ENCODE data around the gene PHACTR3.

PHACTR3 gene

GRCh38 chr20:59602546-59603080, 1.7 kb upstream of the PHACTR3 start:
- no peaks in the 10 kb centered on the region for H3K36me3 ChIP-seq (ENCODE audit: control insufficient read depth, insufficient read depth, low read length)
- H3K9me3 ChIP-seq (ENCODE audit: control insufficient read depth, low read length): no peaks in the 10 kb centered on the region
- H3K27me3 ChIP-seq (ENCODE audit: control insufficient read depth, insufficient read depth, low read length): peaks cover 43% of the 10 kb centered on the region
- no peaks in the 10 kb centered on the region for H3K4me1 ChIP-seq (ENCODE audit: control insufficient read depth, insufficient read depth, low read length)
- no peak overlapping the region for H3K9ac ChIP-seq (ENCODE audit: low read length)
- H3K4me3 ChIP-seq (ENCODE audit: low read length): no peak overlapping the region

- Histone ChIP-seq H3K9ac (ENCODE audit: low read length) (no peak overlapping the region), H3K27me3 (ENCODE audit: control insufficient read depth, insufficient read depth, low read length) (peaks cover 44% of the 10 kb centered on the region), H3K4me3 (ENCODE audit: low read length) (no peak overlapping the region)
Observed at GRCh38 chr20:59603176-59603575, 1.2 kb upstream of the PHACTR3 start.

DNA sequence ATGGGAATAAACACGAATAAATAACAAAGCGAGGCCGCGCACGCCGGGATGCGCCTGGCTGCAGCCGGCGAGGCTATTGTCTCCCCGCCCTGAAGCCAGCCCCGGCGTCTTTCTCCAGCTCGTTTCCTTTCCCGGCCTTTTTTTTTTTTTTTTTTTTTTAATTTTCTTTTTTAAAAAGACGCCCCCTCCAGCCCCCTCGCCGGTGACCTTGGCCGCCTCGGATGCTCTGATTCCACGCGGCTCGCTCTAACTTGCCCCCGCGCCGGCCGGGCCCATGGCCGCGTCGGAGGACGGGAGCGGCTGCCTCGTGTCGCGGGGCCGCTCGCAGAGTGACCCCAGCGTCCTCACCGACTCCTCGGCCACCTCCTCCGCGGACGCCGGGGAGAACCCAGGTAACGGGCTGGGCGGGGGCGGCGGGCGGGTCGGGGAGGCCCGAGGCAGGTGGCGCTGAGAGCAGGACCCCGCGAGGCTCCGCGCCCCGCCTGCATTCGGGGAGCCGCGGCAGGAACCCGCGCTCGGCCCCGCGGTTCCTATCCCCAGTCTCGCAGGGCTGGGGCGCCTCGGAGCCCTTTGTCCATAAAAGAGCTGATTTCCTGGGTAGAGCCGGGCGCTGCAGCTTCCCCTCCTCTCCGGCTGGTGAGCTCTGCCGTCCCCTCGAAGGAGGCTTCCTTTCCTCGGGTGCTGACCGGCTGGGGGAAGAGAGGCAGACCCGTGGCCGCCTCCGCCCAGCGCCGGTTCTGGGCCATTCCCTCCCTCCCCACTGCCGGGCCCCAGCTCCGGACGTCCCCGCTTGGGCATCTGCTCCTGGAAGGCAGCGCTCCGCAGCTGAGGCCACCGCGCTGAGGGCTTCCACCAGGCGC, 631 bp downstream of the PHACTR3 start:
- peaks cover 51% of the 10 kb centered on the region for H3K27me3 ChIP-seq (ENCODE audit: control insufficient read depth, insufficient read depth, low read length)
- no peaks in the 10 kb centered on the region for H3K36me3 ChIP-seq (ENCODE audit: control insufficient read depth, insufficient read depth, low read length)
- H3K9ac ChIP-seq (ENCODE audit: low read length): no peak overlapping the region
- H3K4me3 ChIP-seq (ENCODE audit: low read length): no peak overlapping the region
- H3K4me1 ChIP-seq (ENCODE audit: control insufficient read depth, insufficient read depth, low read length): no peaks in the 10 kb centered on the region
- no peaks in the 10 kb centered on the region for H3K9me3 ChIP-seq (ENCODE audit: control insufficient read depth, low read length)

More at GRCh38 chr20:59603176-59603575, 1.2 kb upstream of the PHACTR3 start:
- no peaks in the 10 kb centered on the region for H3K9me3 ChIP-seq (ENCODE audit: control insufficient read depth, low read length)
- no peaks in the 10 kb centered on the region for H3K4me1 ChIP-seq (ENCODE audit: control insufficient read depth, insufficient read depth, low read length)
- H3K36me3 ChIP-seq (ENCODE audit: control insufficient read depth, insufficient read depth, low read length): no peaks in the 10 kb centered on the region

- no peak overlapping the region for H3K4me3 ChIP-seq (ENCODE audit: low read length)
- peaks cover 51% of the 10 kb centered on the region for H3K27me3 ChIP-seq (ENCODE audit: control insufficient read depth, insufficient read depth, low read length)
- H3K9me3 ChIP-seq (ENCODE audit: control insufficient read depth, low read length): no peaks in the 10 kb centered on the region
- no peaks in the 10 kb centered on the region for H3K4me1 ChIP-seq (ENCODE audit: control insufficient read depth, insufficient read depth, low read length)
- no peak overlapping the region for H3K9ac ChIP-seq (ENCODE audit: low read length)
- H3K36me3 ChIP-seq (ENCODE audit: control insufficient read depth, insufficient read depth, low read length): no peaks in the 10 kb centered on the region
Observed at GRCh38 chr20:59605601-59606364, 1.4 kb downstream of the PHACTR3 start.

DNA sequence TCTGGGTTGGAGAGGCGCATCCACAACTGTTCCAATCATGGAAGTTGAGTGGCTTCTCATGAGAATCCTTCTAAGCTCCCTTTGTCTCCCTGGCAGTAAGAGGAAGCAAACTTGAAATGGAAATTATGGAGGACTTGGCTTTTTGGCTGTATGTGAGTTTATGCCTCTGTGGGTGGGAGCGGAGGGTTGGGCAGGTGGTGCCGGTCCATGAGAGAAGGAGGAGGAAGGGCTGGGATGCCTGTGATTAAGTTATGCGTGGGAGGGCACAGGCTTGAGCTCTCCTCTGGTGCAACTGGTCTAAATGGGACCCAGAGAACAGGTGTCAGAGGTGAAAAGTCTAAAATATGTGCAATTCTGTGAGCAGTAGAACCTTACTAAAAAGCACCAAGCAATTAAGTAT, 2.2 kb downstream of the PHACTR3 start:
- Histone ChIP-seq H3K9me3 (ENCODE audit: control insufficient read depth, low read length) (no peaks in the 10 kb centered on the region), H3K9ac (ENCODE audit: low read length) (no peak overlapping the region), H3K4me3 (ENCODE audit: low read length) (no peak overlapping the region), H3K4me1 (ENCODE audit: control insufficient read depth, insufficient read depth, low read length) (no peaks in the 10 kb centered on the region), H3K36me3 (ENCODE audit: control insufficient read depth, insufficient read depth, low read length) (no peaks in the 10 kb centered on the region), H3K27me3 (ENCODE audit: control insufficient read depth, insufficient read depth, low read length) (peaks cover 51% of the 10 kb centered on the region)

GRCh38 chr20:59608396-59608795, 4.1 kb downstream of the PHACTR3 start:
- no peak overlapping the region for H3K9ac ChIP-seq (ENCODE audit: low read length)
- no peaks in the 10 kb centered on the region for H3K4me1 ChIP-seq (ENCODE audit: control insufficient read depth, insufficient read depth, low read length)
- no peaks in the 10 kb centered on the region for H3K36me3 ChIP-seq (ENCODE audit: control insufficient read depth, insufficient read depth, low read length)
- peaks cover 40% of the 10 kb centered on the region for H3K27me3 ChIP-seq (ENCODE audit: control insufficient read depth, insufficient read depth, low read length)
- no peaks in the 10 kb centered on the region for H3K9me3 ChIP-seq (ENCODE audit: control insufficient read depth, low read length)
- H3K4me3 ChIP-seq (ENCODE audit: low read length): no peak overlapping the region

- Histone ChIP-seq H3K9me3 (ENCODE audit: control insufficient read depth, low read length) (no peaks in the 10 kb centered on the region), H3K27me3 (ENCODE audit: control insufficient read depth, insufficient read depth, low read length) (peaks cover 36% of the 10 kb centered on the region), H3K9ac (ENCODE audit: low read length) (no peak overlapping the region), H3K4me1 (ENCODE audit: control insufficient read depth, insufficient read depth, low read length) (no peaks in the 10 kb centered on the region), H3K36me3 (ENCODE audit: control insufficient read depth, insufficient read depth, low read length) (no peaks in the 10 kb centered on the region), H3K4me3 (ENCODE audit: low read length) (no peak overlapping the region)
Observed at GRCh38 chr20:59608871-59609270, 4.5 kb downstream of the PHACTR3 start.

- H3K36me3 ChIP-seq (ENCODE audit: control insufficient read depth, insufficient read depth, low read length): no peaks in the 10 kb centered on the region
- no peaks in the 10 kb centered on the region for H3K4me1 ChIP-seq (ENCODE audit: control insufficient read depth, insufficient read depth, low read length)
- no peak overlapping the region for H3K4me3 ChIP-seq (ENCODE audit: low read length)
- no peaks in the 10 kb centered on the region for H3K9me3 ChIP-seq (ENCODE audit: control insufficient read depth, low read length)
- no peak overlapping the region for H3K9ac ChIP-seq (ENCODE audit: low read length)
- peaks cover 21% of the 10 kb centered on the region for H3K27me3 ChIP-seq (ENCODE audit: control insufficient read depth, insufficient read depth, low read length)
Observed at GRCh38 chr20:59611286-59611685, 6.9 kb downstream of the PHACTR3 start.

- no peaks in the 10 kb centered on the region for H3K36me3 ChIP-seq (ENCODE audit: control insufficient read depth, insufficient read depth, low read length)
- H3K4me1 ChIP-seq (ENCODE audit: control insufficient read depth, insufficient read depth, low read length): no peaks in the 10 kb centered on the region
- H3K9ac ChIP-seq (ENCODE audit: low read length): no peak overlapping the region
- H3K4me3 ChIP-seq (ENCODE audit: low read length): no peak overlapping the region
- no peaks in the 10 kb centered on the region for H3K9me3 ChIP-seq (ENCODE audit: control insufficient read depth, low read length)
- peaks cover 3% of the 10 kb centered on the region for H3K27me3 ChIP-seq (ENCODE audit: control insufficient read depth, insufficient read depth, low read length)
Observed at GRCh38 chr20:59613861-59614260, 9.5 kb downstream of the PHACTR3 start.

DNA sequence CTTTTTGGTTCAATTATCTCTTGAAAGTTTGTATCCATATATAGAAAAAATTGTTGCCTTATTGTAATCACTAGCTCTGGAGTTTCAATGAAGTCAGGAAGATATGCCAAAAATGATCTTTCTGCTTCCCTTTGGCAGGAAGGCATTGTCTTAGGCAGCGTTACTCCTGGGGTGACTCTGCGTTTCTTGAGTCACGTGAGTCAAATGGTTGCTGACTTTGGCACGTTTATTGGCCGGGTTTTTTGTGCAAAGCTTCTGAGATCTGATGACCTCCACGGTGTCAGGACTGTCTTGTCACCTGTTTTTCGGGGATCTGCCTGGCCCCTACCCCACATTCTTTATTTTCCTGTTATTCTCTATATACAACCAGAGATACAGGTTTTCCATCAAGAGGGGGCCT, 10.4 kb downstream of the PHACTR3 start:
- Histone ChIP-seq H3K27me3 (ENCODE audit: control insufficient read depth, insufficient read depth, low read length) (no peaks in the 10 kb centered on the region), H3K9me3 (ENCODE audit: control insufficient read depth, low read length) (no peaks in the 10 kb centered on the region), H3K4me1 (ENCODE audit: control insufficient read depth, insufficient read depth, low read length) (no peaks in the 10 kb centered on the region), H3K36me3 (ENCODE audit: control insufficient read depth, insufficient read depth, low read length) (no peaks in the 10 kb centered on the region), H3K9ac (ENCODE audit: low read length) (no peak overlapping the region), H3K4me3 (ENCODE audit: low read length) (no peak overlapping the region)

DNA sequence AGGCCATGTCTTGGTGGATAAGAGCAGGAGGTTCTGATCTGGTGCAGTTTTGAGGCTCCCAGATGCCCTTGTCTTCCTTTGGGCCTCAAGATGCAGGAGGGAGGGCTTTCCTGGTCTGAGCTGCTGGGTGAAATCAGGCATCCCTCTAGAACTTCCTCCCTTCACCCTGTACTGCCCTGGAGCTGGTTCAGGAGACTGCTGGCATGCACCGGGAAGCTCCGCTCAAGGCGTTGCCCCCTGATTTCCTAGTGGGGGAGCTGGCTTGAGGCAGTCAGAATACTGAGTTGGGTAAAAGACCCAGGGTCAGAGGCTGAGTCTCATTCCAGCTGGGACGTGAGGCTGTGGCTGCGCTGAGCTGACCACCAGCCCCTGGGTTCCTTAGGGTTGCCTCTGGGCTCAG, 12.0 kb downstream of the PHACTR3 start:
- no peak overlapping the region for H3K4me3 ChIP-seq (ENCODE audit: low read length)
- no peak overlapping the region for H3K9ac ChIP-seq (ENCODE audit: low read length)
- H3K9me3 ChIP-seq (ENCODE audit: control insufficient read depth, low read length): no peaks in the 10 kb centered on the region
- no peaks in the 10 kb centered on the region for H3K27me3 ChIP-seq (ENCODE audit: control insufficient read depth, insufficient read depth, low read length)
- no peaks in the 10 kb centered on the region for H3K36me3 ChIP-seq (ENCODE audit: control insufficient read depth, insufficient read depth, low read length)
- no peaks in the 10 kb centered on the region for H3K4me1 ChIP-seq (ENCODE audit: control insufficient read depth, insufficient read depth, low read length)

DNA sequence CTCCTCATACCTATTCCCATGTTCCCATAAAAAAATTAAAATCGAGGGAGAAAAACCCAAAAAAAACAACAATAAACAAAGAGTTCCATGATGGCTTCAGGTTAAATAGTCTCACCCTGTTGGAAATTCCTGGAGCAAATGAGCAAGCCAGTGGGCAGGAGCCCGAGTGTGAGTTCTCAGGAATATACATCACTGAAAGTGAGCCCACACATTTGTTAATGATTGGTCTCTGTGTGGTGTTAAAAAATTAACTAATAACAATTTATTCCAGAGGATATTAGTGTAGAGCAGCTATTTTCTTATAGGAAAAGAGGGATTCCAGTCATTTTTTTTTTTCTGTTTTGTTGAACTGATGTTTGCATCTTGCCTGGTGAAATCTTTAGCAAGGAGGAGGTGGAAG, 12.9 kb downstream of the PHACTR3 start:
- Histone ChIP-seq H3K9me3 (ENCODE audit: control insufficient read depth, low read length) (no peaks in the 10 kb centered on the region), H3K4me1 (ENCODE audit: control insufficient read depth, insufficient read depth, low read length) (no peaks in the 10 kb centered on the region), H3K9ac (ENCODE audit: low read length) (no peak overlapping the region), H3K36me3 (ENCODE audit: control insufficient read depth, insufficient read depth, low read length) (no peaks in the 10 kb centered on the region), H3K27me3 (ENCODE audit: control insufficient read depth, insufficient read depth, low read length) (no peaks in the 10 kb centered on the region), H3K4me3 (ENCODE audit: low read length) (no peak overlapping the region)

Measured in mucosa of stomach (tissue), 1 donor.